GM04504 (cell line): ENCODE results near the gene AVP.
"Not testable (repeated sequence)": the region's sequence is repeated elsewhere in the genome, so short reads cannot be mapped to it uniquely, and the experiment has no call there.

Source experiments
- DNase-seq: peaks from one replicate; pipeline ENCODE4 v3.0.0-alpha.2; 2012; ENCODE audit warnings: low read depth

Gene AVP

DNA sequence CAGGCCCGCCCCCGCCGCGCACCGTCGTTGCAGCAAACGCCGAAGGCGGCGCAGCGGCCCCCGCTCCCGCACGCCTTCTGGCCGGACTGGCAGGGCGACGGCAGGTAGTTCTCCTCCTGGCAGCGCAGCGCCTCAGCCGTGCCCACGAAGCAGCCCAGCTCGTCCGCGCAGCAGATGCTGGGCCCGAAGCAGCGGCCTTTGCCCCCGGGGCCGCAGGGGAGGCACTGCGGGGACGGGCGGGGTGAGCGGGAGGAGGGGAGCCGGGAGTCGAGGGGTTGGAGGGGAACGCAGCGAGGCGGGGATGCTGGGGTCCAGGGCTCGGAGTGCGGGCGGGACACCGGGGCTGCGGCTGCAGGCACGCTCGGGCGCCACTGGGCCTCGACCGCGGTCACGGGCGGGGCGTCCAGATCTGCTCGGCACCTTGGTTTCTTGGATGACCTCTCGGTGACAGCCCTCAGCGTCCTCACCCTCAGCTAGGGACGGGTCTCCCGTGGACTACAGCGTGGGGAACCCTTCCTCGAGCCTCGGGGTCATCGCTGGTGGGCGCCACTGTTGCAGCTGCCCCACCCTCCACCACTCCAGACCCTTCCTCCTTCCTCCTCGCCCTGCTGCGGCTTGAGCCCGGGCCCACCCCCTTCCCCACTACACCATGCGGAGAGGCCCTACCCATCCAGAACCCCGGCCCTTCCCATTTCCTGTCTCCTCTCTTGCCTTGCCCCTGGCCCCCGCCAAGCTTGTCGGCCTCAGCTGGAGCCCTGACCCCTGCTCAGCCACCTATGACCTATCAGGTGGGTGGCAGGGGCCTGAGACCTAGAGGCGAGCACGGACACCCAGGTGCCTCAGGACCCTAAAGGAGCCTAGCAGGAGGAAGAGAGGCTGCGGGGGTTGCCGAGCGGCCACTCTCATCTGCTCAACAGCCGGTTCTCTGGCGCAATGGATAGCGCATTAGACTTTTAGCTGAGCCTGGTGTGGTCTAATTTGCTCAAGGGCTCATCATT lies 1.3 kb downstream of the AVP start:
- no peak for DNase-seq

DNA sequence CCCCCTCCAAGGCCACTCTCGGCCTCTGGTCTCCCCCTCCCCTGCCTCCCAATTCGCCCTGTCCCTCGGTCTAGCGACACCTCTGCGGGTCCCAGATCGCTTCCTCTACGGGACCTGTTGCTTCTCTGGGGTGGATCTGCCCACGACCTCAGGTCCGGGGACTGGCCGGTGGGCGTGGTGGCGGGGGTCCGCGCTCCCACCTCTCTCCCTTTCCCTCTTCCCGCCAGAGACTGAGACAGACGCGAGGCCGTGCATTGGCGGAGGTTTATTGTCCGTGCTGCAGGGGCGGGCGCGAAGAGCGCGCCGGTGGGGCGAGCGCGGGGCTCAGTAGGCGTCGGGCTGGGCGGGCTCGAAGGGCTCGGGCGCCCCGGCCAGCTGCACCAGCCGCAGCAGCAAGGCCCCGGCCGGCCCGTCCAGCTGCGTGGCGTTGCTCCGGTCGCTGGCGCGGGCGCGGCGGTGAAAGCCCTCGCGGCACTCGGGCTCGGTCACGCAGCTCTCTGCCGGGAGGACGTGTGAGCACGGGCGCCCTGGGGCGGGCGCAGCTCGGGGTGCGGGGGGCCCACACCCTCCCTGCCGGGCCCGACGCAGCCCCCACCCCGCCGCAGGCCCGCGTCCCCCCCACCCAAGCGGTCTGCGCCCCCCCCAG lies 2.1 kb downstream of the AVP start:
- DNase-seq, result no peak

- no peak for DNase-seq
These were observed 2.9 kb downstream of the AVP start for GRCh38 chr20:3081641-3082040.

- peak; percentile 62 for DNase-seq
These were observed 3.6 kb downstream of the AVP start for GRCh38 chr20:3080939-3081388.

GRCh38 chr20:3077618-3078134 lies 6.8 kb downstream of the AVP start:
- DNase-seq, result no peak

GRCh38 chr20:3075315-3075714 lies 9.2 kb downstream of the AVP start:
- not testable (repeated sequence) for DNase-seq

GRCh38 chr20:3074812-3075211 lies 9.7 kb downstream of the AVP start:
- DNase-seq, result no peak

DNA sequence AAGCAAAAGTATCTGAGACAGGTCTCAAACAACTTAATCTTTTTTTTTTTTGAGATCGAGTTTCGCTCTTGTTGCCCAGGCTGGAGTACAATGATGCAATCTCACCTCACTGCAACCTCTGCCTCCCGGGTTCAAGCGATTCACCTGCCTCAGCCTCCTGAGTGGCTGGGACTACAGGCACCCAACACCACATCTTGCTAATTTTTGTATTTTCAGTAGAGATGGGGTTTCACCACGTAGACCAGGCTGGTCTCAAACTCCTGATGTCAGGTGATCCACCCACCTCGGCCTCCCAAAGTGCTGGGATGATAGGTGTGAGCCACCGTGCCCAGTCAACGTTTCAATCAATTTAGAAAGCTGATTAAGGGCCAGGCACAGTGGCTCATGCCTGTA lies 11.3 kb downstream of the AVP start:
- not testable (repeated sequence) for DNase-seq

DNA sequence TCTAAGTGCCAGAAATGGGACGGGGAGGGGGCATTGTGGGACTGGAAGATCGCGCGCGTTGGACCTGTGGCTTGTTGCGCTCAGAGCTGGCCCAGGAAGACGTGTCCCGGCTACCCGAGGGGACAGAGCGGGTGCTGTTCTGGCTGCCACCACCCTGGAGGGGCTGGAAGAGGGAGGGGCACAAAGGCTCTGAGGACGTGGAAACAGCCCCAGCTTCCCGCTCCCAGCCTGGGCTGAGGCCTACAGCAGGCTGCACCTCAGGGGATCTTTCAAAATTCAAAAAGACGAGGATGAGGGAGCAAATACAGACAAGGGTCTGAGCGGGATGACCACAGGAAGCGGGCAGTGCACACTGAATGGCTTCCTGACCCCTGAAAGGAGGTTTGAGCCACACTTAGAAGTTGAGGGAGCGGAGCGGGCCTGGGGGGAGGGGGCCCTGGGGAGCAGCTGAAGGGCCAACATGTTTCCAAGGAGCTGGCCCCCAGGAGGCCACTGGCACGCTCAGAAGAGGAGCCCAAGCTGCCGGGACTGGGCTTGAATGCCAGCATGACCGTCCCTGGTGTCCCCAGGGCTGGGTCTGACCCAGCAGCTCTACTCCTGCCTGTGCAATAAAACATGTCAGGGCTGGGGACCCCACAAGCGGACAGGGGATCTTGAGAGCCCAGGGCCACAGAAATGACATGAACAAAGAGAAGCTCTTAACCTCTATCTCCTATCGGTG lies 11.8 kb downstream of the AVP start:
- no peak for DNase-seq

GRCh38 chr20:3071610-3072529 lies 12.7 kb downstream of the AVP start, which contains the start of gene OXT:
Gene OXT (plus strand): TSS chr20:3071620. CDS start chr20:3071656, 36 bp downstream.
- no peak for DNase-seq

- DNase-seq, result no peak
These were observed 13.3 kb downstream of the AVP start for GRCh38 chr20:3071266-3071609.

DNA sequence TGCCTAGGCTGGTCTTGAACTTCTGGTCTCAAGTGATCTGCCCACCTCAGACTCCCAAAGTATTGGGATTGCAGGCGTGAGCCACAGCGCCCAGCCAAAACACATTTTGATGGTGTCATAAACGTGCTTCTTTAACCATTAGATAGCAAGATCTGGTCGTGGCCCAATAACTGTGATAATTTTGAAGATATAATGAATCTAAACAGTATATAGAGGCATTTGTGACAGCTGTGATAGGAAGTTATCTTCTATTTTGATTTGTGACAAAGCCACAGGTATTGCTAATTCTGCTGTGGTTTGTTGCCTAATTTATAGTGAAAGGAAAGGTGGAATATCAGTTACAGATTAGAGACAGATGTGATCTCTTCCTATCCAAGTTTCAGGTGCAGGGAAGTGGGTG lies 13.8 kb downstream of the AVP start:
- no peak for DNase-seq

DNA sequence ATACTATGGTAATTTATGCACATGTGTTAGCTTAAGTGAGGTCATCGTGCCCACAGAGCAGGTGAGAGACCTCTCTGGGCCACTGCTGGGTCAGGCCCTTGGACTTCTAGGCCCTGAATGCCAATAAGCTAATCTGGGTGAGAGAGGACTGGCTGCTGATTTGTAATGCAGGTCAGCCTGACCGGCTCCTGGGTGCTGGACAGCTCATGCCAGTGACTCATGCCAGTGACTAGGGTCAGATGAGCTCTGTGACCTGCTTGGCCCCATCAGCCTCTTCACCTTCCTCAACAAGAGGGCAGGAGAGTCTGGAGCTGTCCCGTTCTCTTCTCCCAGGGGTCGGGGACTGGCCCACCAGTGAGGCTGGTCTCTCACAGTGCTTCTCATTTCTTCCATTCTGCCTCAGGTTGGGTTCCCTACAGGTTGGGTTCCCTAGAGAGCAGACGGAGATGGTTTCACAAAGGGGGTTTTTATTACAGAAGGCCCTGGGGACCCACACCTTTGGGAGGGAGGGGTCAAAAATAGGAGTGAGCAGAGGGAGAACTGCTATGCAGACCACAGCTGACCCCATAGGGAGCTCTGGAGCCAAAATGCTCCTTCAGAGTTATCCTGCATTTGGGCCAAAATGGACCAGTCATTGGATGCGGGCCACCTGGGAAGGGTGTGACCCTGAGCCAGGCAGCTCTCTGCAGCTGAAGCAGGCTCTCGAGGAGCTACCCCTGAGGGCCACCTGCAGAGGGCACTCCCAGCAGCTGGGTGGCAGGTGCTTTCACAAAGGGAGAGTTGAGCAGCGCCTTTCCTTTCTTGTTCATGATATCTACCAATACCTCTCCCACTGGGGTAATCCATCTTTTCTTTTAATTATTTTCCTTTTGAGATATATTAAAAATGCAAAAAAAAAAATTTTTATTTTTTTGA lies 15.3 kb downstream of the AVP start:
- peak; percentile 10 for DNase-seq

- no peak for DNase-seq
These were observed 16.4 kb downstream of the AVP start for GRCh38 chr20:3068075-3068474.

DNA sequence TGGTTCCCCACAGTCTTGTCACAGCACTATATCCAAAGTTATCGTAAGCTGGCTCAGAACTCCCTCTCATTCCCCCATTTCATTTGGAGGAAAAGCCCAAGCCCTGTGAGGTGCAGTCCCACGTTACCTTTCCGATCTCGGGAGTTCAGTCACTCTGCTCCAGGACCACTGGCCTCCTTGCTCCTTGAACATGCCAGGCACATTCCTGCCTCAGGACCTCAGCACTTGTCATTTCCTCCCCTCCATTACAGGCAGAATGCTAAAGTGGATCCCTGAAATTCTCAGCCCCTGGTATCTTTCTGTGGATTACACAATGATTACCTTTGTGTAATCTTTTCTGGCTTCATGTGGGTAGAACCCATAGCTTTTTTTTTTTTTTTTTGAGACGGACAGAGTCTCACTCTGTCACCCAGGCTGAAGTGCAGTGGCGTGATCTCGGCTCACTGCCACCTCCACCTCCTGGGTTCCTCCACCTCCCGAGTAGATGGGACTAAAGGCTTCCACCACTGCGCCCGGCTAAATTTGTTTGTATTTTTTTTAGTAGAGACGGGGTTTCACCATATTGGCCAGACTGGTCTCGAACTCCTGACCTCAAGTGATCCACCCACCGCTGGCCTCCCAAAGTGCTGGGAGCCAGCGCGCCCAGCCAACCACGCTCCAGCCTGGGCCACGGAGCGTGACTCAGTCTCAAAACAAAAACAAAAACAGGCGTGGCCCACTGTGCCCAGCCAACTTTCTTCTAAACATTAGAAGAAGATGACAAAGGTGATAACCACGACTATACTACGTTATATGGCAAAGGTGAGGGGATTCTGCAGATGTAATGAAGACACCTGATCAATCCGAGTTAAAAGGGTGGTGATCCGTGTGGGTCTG lies 17.1 kb downstream of the AVP start:
- no peak for DNase-seq

DNA sequence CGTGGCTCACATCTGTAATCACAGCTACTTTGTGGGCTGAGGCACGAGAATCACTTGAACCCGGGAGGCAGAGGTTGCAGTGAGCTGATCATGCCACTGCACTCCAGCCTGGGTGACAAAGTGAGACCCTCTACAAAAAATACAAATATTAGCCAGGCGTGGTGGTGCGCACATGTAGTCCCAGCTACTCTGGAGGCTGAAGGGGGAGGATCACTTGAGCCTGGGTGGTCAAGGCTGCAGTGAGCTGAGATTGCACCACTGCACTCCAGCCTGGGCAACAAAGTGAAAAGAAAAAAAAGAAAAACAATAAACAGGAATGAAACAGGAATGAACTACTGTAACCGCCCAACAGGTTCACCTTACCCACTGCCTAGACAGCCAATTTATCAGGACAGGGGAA lies 20.4 kb downstream of the AVP start:
- not testable (repeated sequence) for DNase-seq

DNA sequence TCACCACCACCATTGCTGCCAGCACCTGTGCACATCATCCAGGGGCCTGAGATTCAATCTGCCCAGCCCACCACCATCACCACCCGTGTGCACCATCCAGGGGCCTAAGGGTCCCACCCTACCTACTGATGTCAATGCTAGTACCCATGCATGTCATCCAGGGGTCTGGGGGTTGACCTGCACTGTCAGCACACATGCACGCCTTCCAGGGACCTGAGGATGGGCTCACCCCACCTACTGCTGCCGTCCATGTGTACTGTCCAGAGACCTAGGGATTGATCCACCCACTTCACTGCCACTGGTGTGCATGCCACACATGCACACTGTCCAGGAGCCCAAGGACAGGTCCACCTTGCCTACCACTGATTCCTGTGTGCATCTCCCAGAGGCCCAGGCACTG lies 25.0 kb downstream of the AVP start:
- DNase-seq, result no peak

- no peak for DNase-seq
These were observed 33.0 kb downstream of the AVP start for GRCh38 chr20:3051385-3052019.
